HepG2 (cell line): Measurements from ENCODE around the gene MAPK8IP3. TPM values are rescaled to one million over a fixed set of nuclear protein-coding genes. Genes with fewer than 3 reads are reported as not detected.

Source experiments
- ATAC-seq: fragments of 200-7000 bp; cut with Tn5 transposase; 3 replicates; pipeline ENCODE4 v1.9.1; 2020; ENCODE audit warnings: mild to moderate bottlenecking, moderate library complexity
- BruUV-seq: library from RNA; stranded (reverse); fragments of 400-500 nt; replicated peaks from 2 replicates; lab custom pipeline; 2021; lab: Mats Ljungman, UMichigan
- CTCF ChIA-PET: fragments of 300-600 bp; formaldehyde crosslinking; extraction: SDS; loops from one replicate; lab custom pipeline; 2021; ENCODE audit warnings: low total read pairs, inconsistent platforms, low intra/inter-chr PET ratio; lab: Yijun Ruan, JAX
- POLR2A ChIA-PET: fragments of 350-600 bp; sonication (Branson Sonifier 250); formaldehyde crosslinking; loops from one replicate; lab custom pipeline; 2020; ENCODE audit warnings: antibody characterized with exemption, inconsistent platforms; lab: Yijun Ruan, JAX
- DNase-seq: peaks from one replicate; pipeline ENCODE4 v3.0.0-alpha.2; 2015; ENCODE audit warnings: low spot score
- FAIRE-seq: peaks from 3 replicates; lab custom pipeline; 2011; peaks lifted over from hg19 to GRCh38; lab: Jason Lieb, UNC
- H2AFZ ChIP-seq: one replicate; pipeline ENCODE4 v1.6.1; 2011; ENCODE audit warnings: low read length, inconsistent platforms
- H3K27ac ChIP-seq: fragments of 300-600 bp; 3 replicates; pipeline ENCODE4 v1.8.0; 2011; ENCODE audit warnings: mixed run types, mild to moderate bottlenecking, mixed read lengths, low read length, inconsistent platforms; ENCODE audit not compliant: insufficient read depth; ENCODE audit errors: extremely low read length
- H3K27me3 ChIP-seq, 2 experiments: fragments of 200-600 bp in 1 of 2; 2 replicates in 1 of 2; 3 replicates in 1 of 2; pipeline versions ENCODE4 v1.6.0 to v1.8.0; 2011; ENCODE audit warnings: low read length in 2 of 2, mild to moderate bottlenecking in 2 of 2, moderate library complexity in 2 of 2, inconsistent platforms in 1 of 2; ENCODE audit not compliant: insufficient read depth in 2 of 2, control insufficient read depth in 1 of 2
- H3K36me3 ChIP-seq, 2 experiments: fragments of 200-600 bp in 1 of 2; replicated peaks in 1 of 2; 2 replicates in 1 of 2; 3 replicates in 1 of 2; pipeline versions ENCODE4 v1.5.1 to v1.8.0; 2011; ENCODE audit warnings: low read length in 2 of 2, inconsistent platforms in 1 of 2; ENCODE audit not compliant: insufficient read depth in 2 of 2, control insufficient read depth in 1 of 2
- H3K4me1 ChIP-seq: 2 replicates; pipeline ENCODE4 v1.5.1; 2012; ENCODE audit warnings: low read length, inconsistent platforms; ENCODE audit not compliant: insufficient read depth
- H3K4me2 ChIP-seq: 2 replicates; pipeline ENCODE4 v1.6.0; 2011; ENCODE audit warnings: low read depth, low read length, inconsistent platforms
- H3K4me3 ChIP-seq, 3 experiments: fragments of 200-600 bp in 1 of 3; sonication (generic), shearing (Covaris generic) in 1 of 3; replicated peaks in 1 of 3; 2 replicates each; pipeline ENCODE4 v1.5.1; 2011 to 2016; ENCODE audit warnings: low read length in 3 of 3, inconsistent platforms in 2 of 3, low read depth in 2 of 3, mild to moderate bottlenecking in 2 of 3, control low read depth in 1 of 3, mixed read lengths in 1 of 3; ENCODE audit not compliant: insufficient read depth in 1 of 3
- H3K79me2 ChIP-seq: one replicate; pipeline ENCODE4 v1.6.1; 2011; ENCODE audit warnings: low read length, inconsistent platforms; ENCODE audit not compliant: insufficient read depth
- H3K9ac ChIP-seq: 2 replicates; pipeline ENCODE4 v1.6.0; 2011; ENCODE audit warnings: mild to moderate bottlenecking, low read depth, low read length, inconsistent platforms; ENCODE audit not compliant: insufficient read depth
- H3K9me3 ChIP-seq: 2 replicates; pipeline ENCODE4 v1.5.1; 2012; ENCODE audit warnings: mild to moderate bottlenecking, low read length
- H4K20me1 ChIP-seq: 2 replicates; pipeline ENCODE4 v1.6.0; 2011; ENCODE audit warnings: inconsistent platforms, mild to moderate bottlenecking, low read length, moderate library complexity; ENCODE audit not compliant: insufficient read depth
- DPF2 ChIP-seq: sonication (generic); formaldehyde crosslinking; IDR thresholded peaks from 2 replicates; pipeline ENCODE4 v1.4.0; 2020; ENCODE audit warnings: mild to moderate bottlenecking, low read depth, missing genetic modification reagents, borderline replicate concordance
- MAFK ChIP-seq, 2 experiments: IDR thresholded peaks in 1 of 2; conservative IDR thresholded peaks in 1 of 2; 2 replicates each; pipeline ENCODE4 v1.6.1; 2011; ENCODE audit warnings: improper control_type of control experiment in 2 of 2, low read length in 2 of 2
- POGZ ChIP-seq: sonication (generic); formaldehyde crosslinking; IDR thresholded peaks from 2 replicates; pipeline ENCODE4 v1.4.0; 2020; ENCODE audit warnings: mild to moderate bottlenecking, missing genetic modification reagents
- SKI ChIP-seq: fragments of 450-650 bp; IDR thresholded peaks from one replicate; pipeline ENCODE4 v1.6.1; 2018; ENCODE audit warnings: mild to moderate bottlenecking; ENCODE audit not compliant: partially characterized antibody
- SMC3 ChIP-seq: IDR thresholded peaks from 2 replicates; pipeline ENCODE4 v1.6.1; 2011; ENCODE audit warnings: low read length, improper control_type of control experiment
- STAG1 ChIP-seq: sonication (generic); formaldehyde crosslinking; IDR thresholded peaks from 2 replicates; pipeline ENCODE4 v1.4.0; 2020; ENCODE audit warnings: missing genetic modification reagents
- U2AF1 ChIP-seq: fragments of 200-400 bp; formaldehyde crosslinking; optimal IDR thresholded peaks from 2 replicates; pipeline ENCODE3; 2017; ENCODE audit warnings: mild to moderate bottlenecking, low read depth, low read length
- XRCC5 ChIP-seq: fragments of 200-400 bp; formaldehyde crosslinking; optimal IDR thresholded peaks from 2 replicates; pipeline ENCODE3; 2017; ENCODE audit warnings: mild to moderate bottlenecking, low read length
- ZFP36 ChIP-seq: fragments of 150-350 bp; IDR thresholded peaks from 2 replicates; pipeline ENCODE4 v1.6.1; 2018; ENCODE audit warnings: borderline replicate concordance, low read length, low read depth; ENCODE audit not compliant: partially characterized antibody
- ZNF383 ChIP-seq: sonication (generic); formaldehyde crosslinking; IDR thresholded peaks from 2 replicates; pipeline ENCODE4 v1.4.0; 2020; ENCODE audit warnings: missing genetic modification reagents, mild to moderate bottlenecking, borderline replicate concordance
- ZNF501 ChIP-seq: sonication (generic); formaldehyde crosslinking; IDR thresholded peaks from 2 replicates; pipeline ENCODE4 v1.5.1; 2020; ENCODE audit warnings: mild to moderate bottlenecking, moderate library complexity, missing genetic modification reagents
- WGBS: methylation state at CpG from one replicate; pipeline ENCODE4 v1.1.6; 2017; ENCODE audit warnings: low lambda C conversion rate; 5-methylcytosine and 5-hydroxymethylcytosine counted together
- in situ Hi-C: cut with HindIII; loops from 2 replicates; pipeline ENCODE4 v1.10.0; 2017; ENCODE audit warnings: low pct_unique_long_range_greater_than_20kb; ENCODE audit not compliant: extremely low pct_ligation_motif_present
- intact Hi-C: fragments of 100-400 bp; cut with micrococcal nuclease; formaldehyde crosslinking; loops from one replicate; pipeline ENCODE4 v1.10.0; 2022; ENCODE audit not compliant: unreplicated experiment
- polyA plus RNA-seq, 8 experiments: library from polyadenylated mRNA; depleted of rRNA in 3 of 8; stranded (reverse) in 7 of 8; unstranded in 1 of 8; fragments of >200 nt; fragmentation: Illumina TruSeq in 4 of 8; extraction: Trizol in 4 of 8; gene quantifications; 2 replicates each; pipeline versions ENCODE4 v1.2.1 to v1.2.3, GENCODE V29; 2011 to 2016; ENCODE audit warnings: low read depth in 4 of 8, missing spikeins in 1 of 8, mixed read lengths in 1 of 8; ENCODE audit not compliant: insufficient read depth in 1 of 8
- total RNA-seq, 5 experiments: library from RNA; depleted of rRNA; stranded (reverse); fragments of >200 nt; fragmentation: Illumina TruSeq; extraction: Trizol; gene quantifications; 2 replicates each; pipeline ENCODE4 v1.2.3, GENCODE V29; 2016; ENCODE audit warnings: low read depth in 1 of 5
- TF ChIP-seq, protein P1 (sequence below): sonication (generic); formaldehyde crosslinking; IDR thresholded peaks from 2 replicates; pipeline ENCODE4 v1.8.1; 2023; ENCODE audit warnings: missing genetic modification reagents, mild to moderate bottlenecking, borderline replicate concordance
- TF ChIP-seq, protein P2 (sequence below): sonication (generic); formaldehyde crosslinking; IDR thresholded peaks from 2 replicates; pipeline ENCODE4 v1.4.0; 2020; ENCODE audit warnings: low read depth, missing genetic modification reagents
- TF ChIP-seq, protein P3 (sequence below): sonication (generic); formaldehyde crosslinking; IDR thresholded peaks from 2 replicates; pipeline ENCODE4 v1.4.0; 2020; ENCODE audit warnings: missing genetic modification reagents, borderline replicate concordance

MAPK8IP3 gene
- total and polyA plus RNA-seq, 2 of the 13 experiments (the other 11 are each of a cell fraction or from before 2014, with no cell fraction given) = 25.1 to 41.7 TPM

DNA sequence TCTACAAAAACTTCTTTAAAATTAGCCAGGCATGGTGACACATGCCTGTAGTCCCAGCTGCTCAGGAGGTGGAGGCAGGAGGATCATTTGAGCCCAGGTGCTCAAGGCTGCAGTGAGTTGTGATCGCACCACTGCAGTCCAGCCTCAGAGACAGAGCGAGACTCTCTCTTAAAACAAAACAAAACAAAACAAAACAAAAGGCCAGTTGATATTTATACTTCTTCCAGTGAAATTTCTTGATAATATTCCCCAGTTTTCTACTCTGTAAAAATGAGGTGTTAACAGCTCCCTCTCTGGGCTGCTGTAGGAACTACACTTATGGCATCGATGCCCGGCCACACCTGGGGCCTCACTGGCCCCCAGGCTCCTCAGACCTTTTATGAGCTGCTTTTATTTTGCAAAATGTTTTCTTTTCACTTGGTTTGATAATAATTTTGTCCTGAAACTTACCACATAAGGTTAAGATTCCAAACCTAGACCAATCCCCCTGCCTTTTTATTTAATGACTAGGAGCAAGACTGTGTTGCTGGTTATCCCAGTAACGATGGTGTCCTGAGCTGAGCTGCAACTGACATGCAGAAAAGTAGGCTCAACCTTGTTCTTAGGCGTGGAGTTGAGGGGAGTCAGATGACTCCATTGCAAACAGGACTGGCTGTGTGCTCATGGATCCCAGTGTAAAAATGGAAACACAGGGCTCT is 17.6 kb downstream of the MAPK8IP3 start:
- no peaks in the 10 kb centered on the region for H3K27me3 ChIP-seq
- no peaks in the 10 kb centered on the region for H3K9me3 ChIP-seq
- ATAC-seq = peak; percentile 58; the same call in 1 of the 3 replicates
- intact Hi-C loops = no loop called here
- peaks cover 10% of the 10 kb centered on the region for H4K20me1 ChIP-seq
- peaks cover 50% of the 10 kb centered on the region for H3K4me1 ChIP-seq
- in situ Hi-C loops = no loop called here
- H3K36me3 ChIP-seq = peaks cover 24 to 33% of the 10 kb centered on the region in 2 experiments; a peak in 4 of 5 replicates
- peak; percentile 37 for DNase-seq
- no peak overlapping the region for H3K4me3 ChIP-seq
- ChIA-PET POLR2A (interaction anchor here (1.7 kb wide), 1 partner anchor 46 kb away, joined by 8 read pairs; the partner anchor contains the start of gene JPT2), CTCF (no interaction called here)
- 60% methylated on average over 6 of the region's 6 CpGs for WGBS
- no TSS peak for BruUV-seq
- peaks cover 12% of the 10 kb centered on the region for H3K79me2 ChIP-seq
- no peak overlapping the region for H3K4me2 ChIP-seq
- no peak overlapping the region for H2AFZ ChIP-seq
- H3K9ac ChIP-seq = no peak overlapping the region
- FAIRE-seq = peak; percentile 56
- no peak overlapping the region for H3K27ac ChIP-seq
- TF ChIP-seq XRCC5 = peak; percentile 33
- TF ChIP-seq, protein P1, sequence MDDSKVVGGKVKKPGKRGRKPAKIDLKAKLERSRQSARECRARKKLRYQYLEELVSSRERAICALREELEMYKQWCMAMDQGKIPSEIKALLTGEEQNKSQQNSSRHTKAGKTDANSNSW (CRISPR knock-in tag) = no peak
- no peak for TF ChIP-seq DPF2
- peak; percentile 45; the same call in 1 of the 2 replicates for TF ChIP-seq SMC3
- TF ChIP-seq ZNF383 (CRISPR knock-in tag) = no peak
- no peak for TF ChIP-seq ZFP36
- TF ChIP-seq ZNF501 = 0 out of 2 replicates have a peak, but pooled peaks have one; percentile 24
- TF ChIP-seq MAFK (conservative IDR thresholded peaks at IDR 0.05 in 1 of 2, IDR thresholded peaks at IDR 0.05 in 1 of 2; ENCODE audit: low read length in 2 of 2) = no peak
- no peak for TF ChIP-seq SKI
- no peak for TF ChIP-seq U2AF1
- TF ChIP-seq POGZ (CRISPR knock-in tag) = no peak
- TF ChIP-seq STAG1 (CRISPR knock-in tag) = peak; percentile 44
- TF ChIP-seq, protein P2, sequence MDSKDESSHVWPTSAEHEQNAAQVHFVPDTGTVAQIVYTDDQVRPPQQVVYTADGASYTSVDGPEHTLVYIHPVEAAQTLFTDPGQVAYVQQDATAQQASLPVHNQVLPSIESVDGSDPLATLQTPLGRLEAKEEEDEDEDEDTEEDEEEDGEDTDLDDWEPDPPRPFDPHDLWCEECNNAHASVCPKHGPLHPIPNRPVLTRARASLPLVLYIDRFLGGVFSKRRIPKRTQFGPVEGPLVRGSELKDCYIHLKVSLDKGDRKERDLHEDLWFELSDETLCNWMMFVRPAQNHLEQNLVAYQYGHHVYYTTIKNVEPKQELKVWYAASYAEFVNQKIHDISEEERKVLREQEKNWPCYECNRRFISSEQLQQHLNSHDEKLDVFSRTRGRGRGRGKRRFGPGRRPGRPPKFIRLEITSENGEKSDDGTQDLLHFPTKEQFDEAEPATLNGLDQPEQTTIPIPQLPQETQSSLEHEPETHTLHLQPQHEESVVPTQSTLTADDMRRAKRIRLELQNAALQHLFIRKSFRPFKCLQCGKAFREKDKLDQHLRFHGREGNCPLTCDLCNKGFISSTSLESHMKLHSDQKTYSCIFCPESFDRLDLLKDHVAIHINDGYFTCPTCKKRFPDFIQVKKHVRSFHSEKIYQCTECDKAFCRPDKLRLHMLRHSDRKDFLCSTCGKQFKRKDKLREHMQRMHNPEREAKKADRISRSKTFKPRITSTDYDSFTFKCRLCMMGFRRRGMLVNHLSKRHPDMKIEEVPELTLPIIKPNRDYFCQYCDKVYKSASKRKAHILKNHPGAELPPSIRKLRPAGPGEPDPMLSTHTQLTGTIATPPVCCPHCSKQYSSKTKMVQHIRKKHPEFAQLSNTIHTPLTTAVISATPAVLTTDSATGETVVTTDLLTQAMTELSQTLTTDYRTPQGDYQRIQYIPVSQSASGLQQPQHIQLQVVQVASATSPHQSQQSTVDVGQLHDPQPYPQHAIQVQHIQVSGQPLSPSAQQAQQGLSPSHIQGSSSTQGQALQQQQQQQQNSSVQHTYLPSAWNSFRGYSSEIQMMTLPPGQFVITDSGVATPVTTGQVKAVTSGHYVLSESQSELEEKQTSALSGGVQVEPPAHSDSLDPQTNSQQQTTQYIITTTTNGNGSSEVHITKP (CRISPR knock-in tag) = no peak
- TF ChIP-seq, protein P3, sequence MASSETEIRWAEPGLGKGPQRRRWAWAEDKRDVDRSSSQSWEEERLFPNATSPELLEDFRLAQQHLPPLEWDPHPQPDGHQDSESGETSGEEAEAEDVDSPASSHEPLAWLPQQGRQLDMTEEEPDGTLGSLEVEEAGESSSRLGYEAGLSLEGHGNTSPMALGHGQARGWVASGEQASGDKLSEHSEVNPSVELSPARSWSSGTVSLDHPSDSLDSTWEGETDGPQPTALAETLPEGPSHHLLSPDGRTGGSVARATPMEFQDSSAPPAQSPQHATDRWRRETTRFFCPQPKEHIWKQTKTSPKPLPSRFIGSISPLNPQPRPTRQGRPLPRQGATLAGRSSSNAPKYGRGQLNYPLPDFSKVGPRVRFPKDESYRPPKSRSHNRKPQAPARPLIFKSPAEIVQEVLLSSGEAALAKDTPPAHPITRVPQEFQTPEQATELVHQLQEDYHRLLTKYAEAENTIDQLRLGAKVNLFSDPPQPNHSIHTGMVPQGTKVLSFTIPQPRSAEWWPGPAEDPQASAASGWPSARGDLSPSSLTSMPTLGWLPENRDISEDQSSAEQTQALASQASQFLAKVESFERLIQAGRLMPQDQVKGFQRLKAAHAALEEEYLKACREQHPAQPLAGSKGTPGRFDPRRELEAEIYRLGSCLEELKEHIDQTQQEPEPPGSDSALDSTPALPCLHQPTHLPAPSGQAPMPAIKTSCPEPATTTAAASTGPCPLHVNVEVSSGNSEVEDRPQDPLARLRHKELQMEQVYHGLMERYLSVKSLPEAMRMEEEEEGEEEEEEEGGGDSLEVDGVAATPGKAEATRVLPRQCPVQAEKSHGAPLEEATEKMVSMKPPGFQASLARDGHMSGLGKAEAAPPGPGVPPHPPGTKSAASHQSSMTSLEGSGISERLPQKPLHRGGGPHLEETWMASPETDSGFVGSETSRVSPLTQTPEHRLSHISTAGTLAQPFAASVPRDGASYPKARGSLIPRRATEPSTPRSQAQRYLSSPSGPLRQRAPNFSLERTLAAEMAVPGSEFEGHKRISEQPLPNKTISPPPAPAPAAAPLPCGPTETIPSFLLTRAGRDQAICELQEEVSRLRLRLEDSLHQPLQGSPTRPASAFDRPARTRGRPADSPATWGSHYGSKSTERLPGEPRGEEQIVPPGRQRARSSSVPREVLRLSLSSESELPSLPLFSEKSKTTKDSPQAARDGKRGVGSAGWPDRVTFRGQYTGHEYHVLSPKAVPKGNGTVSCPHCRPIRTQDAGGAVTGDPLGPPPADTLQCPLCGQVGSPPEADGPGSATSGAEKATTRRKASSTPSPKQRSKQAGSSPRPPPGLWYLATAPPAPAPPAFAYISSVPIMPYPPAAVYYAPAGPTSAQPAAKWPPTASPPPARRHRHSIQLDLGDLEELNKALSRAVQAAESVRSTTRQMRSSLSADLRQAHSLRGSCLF (CRISPR knock-in tag) = no peak
